D721Med (cell line): ENCODE results near the gene TNK1.

Experiments
- DNase-seq: peaks from one replicate; pipeline ENCODE4 v3.0.0; 2011; ENCODE audit warnings: low spot score; ENCODE audit not compliant: insufficient read length
- FAIRE-seq: peaks from 2 replicates; lab custom pipeline; 2011; peaks lifted over from hg19 to GRCh38; lab: Jason Lieb, UNC
- TF ChIP-seq, protein P1 (sequence below): IDR thresholded peaks from 2 replicates; pipeline ENCODE4 v1.5.1; 2012; ENCODE audit warnings: mild to moderate bottlenecking, control low read depth; ENCODE audit not compliant: insufficient read depth; ENCODE audit errors: missing control alignments

TNK1 gene

DNA sequence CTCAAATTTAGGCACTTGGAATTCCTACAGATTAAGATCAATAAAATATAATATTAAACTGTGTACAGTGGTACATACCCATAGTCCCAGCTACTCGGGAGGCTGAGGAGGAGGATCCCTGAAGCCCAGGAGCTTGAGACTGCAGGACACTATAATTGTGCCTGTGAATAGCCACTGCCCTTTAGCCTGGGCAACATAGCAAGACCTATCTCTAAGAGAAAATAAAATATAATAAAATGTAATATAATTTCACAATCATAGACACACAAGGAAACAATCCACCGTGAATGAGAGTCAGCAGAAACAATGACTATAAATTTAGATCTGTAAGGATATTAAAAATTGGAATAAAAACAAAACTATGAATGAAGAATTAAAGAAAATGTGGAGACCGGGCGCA, 10.0 kb upstream of the TNK1 start:
- FAIRE-seq = no peak
- no peak for DNase-seq
- TF ChIP-seq, protein P1, sequence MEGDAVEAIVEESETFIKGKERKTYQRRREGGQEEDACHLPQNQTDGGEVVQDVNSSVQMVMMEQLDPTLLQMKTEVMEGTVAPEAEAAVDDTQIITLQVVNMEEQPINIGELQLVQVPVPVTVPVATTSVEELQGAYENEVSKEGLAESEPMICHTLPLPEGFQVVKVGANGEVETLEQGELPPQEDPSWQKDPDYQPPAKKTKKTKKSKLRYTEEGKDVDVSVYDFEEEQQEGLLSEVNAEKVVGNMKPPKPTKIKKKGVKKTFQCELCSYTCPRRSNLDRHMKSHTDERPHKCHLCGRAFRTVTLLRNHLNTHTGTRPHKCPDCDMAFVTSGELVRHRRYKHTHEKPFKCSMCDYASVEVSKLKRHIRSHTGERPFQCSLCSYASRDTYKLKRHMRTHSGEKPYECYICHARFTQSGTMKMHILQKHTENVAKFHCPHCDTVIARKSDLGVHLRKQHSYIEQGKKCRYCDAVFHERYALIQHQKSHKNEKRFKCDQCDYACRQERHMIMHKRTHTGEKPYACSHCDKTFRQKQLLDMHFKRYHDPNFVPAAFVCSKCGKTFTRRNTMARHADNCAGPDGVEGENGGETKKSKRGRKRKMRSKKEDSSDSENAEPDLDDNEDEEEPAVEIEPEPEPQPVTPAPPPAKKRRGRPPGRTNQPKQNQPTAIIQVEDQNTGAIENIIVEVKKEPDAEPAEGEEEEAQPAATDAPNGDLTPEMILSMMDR = no peak

DNA sequence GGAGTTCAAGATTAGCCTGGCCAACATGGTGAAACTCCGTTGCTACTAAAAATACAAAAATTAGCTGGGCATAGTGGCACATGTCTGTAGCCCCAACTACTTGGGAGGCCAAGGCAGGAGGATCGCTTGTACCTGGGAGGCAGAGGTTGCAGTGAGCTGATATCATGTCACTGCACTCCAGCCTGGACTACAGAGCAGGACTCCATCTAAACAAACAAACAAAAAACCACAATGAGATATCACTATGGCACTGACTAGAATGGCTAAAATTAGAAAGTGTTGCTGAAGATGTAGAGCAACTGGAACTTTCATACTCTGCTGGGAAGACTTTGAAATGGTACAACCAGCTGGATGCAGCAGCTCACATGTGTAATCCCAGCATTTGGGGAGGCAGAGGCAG, 6.5 kb upstream of the TNK1 start:
- no peak for FAIRE-seq
- DNase-seq = no peak
- TF ChIP-seq, protein P1 = no peak

DNA sequence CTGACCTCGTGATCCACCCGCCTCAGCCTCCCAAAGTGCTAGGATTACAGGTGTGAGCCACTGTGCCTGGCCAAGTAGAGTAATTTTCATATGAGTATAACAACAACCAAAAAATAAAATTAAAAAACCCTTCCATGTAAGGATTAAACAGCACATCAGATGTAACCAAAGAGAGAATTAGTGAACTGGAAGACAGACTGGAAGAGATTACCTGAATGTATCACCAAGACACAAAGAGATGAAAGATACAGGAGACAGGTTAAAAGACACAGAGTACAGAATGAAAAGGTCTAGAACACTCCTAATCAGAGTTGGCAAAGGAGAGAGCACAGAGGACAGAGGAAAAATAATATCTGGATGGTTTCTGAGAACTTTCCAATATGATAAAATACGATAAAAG, 1.8 kb upstream of the TNK1 start:
- TF ChIP-seq, protein P1 = no peak
- FAIRE-seq (no peak), DNase-seq (no peak)

DNA sequence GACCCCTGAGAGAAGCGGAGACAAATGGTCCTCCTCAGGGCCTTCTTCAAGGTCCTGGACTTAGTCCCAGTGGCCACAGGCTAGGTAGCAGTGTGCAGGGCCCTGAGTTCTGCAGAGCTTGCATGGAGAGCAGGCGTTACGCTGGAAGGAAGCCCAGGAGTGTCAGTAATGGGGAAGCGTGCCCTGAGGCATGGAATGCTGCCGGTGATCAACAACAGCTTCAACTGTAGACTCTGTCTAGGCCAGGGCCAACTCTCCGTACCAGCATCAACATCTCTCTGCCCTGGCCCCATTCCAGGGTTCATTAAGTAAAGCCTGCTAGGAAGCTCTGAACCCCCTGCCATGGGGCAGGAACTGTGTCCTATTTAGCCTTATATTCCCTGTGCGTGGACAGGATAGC, 568 bp upstream of the TNK1 start:
- FAIRE-seq = no peak
- TF ChIP-seq, protein P1 = no peak
- no peak for DNase-seq

DNA sequence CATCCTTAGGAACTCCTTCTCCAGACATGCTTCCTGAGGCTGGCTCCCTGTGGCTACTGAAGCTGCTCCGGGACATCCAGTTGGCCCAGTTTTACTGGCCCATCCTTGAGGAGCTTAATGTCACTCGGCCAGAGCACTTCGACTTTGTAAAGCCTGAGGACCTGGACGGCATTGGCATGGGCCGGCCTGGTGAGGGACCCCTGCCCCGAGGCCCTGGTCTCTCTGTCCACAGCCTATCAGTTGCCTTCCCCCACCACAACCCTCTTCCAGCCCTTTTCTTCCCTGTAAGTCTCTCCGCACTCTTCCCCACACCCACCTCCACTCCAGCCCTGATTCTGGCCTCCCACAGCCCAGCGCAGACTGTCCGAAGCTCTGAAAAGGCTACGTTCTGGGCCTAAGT, 2.0 kb downstream of the TNK1 start:
- FAIRE-seq = no peak
- no peak for DNase-seq
- TF ChIP-seq, protein P1 = no peak

DNA sequence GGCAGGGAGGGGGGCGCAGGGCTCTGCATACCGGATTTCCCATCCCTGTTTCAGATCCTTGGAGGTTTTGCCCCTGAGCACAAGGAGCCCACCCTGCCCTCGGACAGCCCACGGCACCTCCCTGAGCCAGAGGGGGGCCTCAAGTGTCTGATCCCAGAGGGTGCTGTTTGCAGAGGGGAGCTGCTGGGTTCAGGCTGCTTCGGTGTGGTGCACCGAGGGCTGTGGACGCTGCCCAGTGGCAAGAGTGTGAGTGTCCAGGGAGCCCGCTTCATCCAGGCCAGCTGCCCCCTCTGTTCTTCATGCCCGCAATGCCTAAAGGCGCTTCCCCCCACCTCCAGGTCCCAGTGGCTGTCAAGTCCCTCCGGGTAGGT, 2.5 kb downstream of the TNK1 start:
- no peak for FAIRE-seq

DNA sequence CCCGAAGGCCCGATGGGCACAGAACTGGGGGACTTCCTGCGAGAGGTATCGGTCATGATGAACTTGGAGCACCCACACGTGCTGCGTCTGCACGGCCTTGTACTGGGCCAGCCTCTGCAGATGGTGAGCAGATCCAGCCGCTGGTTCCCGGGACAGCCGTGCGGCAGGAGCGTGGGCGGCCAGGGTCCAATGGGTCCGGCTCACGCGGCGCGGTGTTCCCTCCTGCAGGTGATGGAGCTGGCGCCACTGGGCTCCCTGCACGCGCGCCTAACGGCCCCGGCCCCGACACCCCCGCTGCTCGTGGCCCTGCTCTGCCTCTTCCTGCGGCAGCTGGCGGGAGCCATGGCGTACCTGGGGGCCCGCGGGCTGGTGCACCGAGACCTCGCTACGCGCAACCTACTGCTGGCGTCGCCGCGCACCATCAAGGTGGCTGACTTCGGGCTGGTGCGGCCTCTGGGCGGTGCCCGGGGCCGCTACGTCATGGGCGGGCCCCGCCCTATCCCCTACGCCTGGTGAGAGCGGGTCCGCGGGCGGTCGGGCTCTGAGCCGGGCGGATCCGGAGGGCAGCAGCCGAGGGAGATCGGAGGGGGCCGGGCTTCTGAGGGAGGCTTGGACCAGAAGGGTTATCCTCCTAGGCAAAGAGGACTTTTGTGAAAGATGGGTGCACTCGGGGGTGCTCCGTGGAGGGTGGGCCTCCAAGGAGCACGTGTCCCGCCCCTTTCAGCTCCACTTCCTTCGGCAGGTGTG, 3.0 kb downstream of the TNK1 start:
- TF ChIP-seq, protein P1 = no peak
- no peak for FAIRE-seq
- DNase-seq = no peak

More for the DNA sequence above, 2.5 kb downstream of the TNK1 start:
- TF ChIP-seq, protein P1 = no peak
- no peak for DNase-seq
